NCI-H1092 treated with DMSO at 0.1 percent for 48 hours (cell line): ENCODE data around the gene ICOS.
"Not testable (repeated sequence)": the region's sequence is repeated elsewhere in the genome, so short reads cannot be mapped to it uniquely, and the experiment has no call there.

Experiments used
- DNase-seq: peaks from one replicate; lab custom pipeline; 2025; lab: John Stamatoyannopoulos, UW

Gene ICOS

DNA sequence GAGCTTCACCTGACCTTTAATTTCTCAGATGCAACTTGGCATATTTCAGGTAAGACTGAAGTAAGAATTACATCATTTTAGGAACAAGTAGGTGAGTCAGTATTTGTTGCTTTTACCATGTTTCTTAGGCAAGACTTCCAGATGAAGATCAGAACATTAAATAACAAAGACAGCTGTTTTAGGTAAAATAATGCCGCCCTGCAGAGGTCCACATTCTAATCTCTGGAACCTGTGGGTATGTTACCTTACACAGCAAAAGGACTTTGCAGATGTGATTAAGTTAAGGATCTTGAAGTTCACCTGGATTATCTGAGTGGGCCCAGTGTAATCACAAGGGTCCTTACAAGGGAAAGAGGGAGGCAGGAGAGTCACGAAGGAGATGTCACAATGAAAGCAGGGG, 39.3 kb downstream of the ICOS start:
- DNase-seq = no peak

DNA sequence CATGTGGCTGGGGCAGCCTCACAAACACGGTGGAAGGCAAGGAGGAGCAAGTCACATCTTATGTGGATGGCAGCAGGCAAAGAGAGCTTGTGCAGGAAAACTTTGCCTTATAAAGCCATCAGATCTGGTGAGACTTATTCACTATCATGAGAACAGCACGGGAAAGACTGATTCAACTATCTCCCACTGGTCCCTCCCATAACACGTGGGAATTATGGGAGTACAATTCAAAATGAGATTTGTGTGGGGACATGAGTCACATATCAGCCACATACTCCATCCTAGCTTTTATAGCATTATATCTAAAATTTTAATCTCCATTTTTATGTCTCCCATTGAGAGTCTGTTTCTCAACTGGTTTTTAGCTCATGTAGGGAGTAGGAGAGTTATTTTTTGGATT, 45.7 kb downstream of the ICOS start:
- DNase-seq = no peak

- no peak for DNase-seq
Measured at GRCh38 chr2:203983064-203983715, 46.6 kb downstream of the ICOS start.

DNA sequence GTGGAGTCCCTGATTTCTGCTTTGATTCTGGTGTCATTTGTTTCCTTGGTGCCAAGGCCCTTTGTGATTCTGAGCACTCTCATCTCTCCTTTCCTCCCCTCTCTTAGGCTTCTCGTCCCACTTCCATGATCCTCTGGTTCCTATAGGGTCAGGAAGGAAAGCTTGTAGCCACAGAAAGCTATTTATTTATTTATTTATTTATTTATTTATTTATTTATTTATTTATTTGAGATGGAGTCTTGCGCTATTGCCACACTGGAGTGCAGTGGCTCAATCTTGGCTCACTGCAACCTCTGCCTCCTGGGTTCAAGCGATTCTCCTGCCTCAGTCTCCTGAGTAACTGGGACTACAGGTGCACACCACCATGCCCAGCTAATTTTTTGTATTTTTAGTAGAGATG, 49.4 kb downstream of the ICOS start:
- not testable (repeated sequence) for DNase-seq

GRCh38 chr2:203987959-203988358, 51.4 kb downstream of the ICOS start:
- no peak for DNase-seq

DNA sequence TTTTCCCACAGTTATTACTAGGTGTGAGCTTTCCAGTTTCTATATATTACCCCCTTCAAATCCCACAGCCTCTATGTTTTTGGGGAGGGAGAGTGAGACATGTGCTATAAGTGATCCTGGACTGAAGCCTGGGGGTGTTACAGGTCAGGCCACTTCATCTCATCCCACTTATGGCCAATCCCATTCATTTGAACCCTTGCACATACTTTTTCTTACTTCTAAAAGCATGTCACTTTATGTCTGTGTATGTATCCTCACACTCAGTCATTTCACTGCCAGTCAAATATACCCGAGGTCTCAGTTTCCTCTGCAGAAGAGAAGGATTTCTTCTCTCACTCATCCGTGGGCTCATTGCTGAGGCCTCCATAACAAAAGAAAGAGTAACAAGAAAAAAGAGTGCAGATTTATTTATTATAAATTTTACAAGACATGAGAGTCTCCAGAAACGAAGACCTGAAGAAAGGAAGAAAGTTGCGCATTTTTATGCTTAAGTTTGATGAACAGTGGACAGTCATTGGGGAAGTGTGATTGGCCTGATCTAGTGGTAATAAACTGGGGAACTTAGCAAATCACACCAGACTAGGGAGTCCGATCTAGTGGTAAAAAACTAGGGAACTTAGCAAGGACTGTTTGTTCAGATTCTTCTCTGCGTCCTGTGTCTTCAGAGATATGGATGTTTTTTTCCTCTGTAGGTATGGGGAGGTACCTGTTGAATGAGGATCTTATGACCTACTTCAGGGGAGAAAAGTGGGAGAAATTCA, 52.1 kb downstream of the ICOS start:
- no peak for DNase-seq

GRCh38 chr2:203989521-203989920, 53.0 kb downstream of the ICOS start:
- DNase-seq = no peak

GRCh38 chr2:203992509-203992908, 55.9 kb downstream of the ICOS start:
- no peak for DNase-seq

- DNase-seq = no peak
Measured at GRCh38 chr2:203993011-203993410, 56.4 kb downstream of the ICOS start.

- DNase-seq = no peak
Measured at GRCh38 chr2:203993560-203993959, 57.0 kb downstream of the ICOS start.

GRCh38 chr2:203994735-203995134, 58.2 kb downstream of the ICOS start:
- no peak for DNase-seq

- no peak for DNase-seq
Measured at GRCh38 chr2:203996692-203997091, 60.1 kb downstream of the ICOS start.

DNA sequence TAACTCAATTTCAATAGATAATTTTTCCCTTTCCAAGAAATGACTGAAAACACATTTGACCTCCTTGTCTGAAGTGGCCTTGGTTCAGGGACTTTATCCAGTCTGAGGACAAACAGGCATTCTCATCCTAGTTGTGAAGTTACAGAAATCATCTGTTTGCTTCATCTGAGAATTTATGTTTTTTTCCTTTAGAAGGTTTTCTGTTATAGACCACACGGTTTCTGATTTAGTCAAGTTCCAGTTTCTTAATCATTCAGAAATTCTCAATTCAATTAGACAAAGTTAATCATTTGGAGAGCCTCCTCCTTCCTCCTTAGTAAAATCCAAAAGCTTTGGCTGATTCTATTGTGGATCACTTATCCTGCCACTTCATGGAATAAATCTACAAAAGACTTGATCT, 60.9 kb downstream of the ICOS start:
- no peak for DNase-seq

DNA sequence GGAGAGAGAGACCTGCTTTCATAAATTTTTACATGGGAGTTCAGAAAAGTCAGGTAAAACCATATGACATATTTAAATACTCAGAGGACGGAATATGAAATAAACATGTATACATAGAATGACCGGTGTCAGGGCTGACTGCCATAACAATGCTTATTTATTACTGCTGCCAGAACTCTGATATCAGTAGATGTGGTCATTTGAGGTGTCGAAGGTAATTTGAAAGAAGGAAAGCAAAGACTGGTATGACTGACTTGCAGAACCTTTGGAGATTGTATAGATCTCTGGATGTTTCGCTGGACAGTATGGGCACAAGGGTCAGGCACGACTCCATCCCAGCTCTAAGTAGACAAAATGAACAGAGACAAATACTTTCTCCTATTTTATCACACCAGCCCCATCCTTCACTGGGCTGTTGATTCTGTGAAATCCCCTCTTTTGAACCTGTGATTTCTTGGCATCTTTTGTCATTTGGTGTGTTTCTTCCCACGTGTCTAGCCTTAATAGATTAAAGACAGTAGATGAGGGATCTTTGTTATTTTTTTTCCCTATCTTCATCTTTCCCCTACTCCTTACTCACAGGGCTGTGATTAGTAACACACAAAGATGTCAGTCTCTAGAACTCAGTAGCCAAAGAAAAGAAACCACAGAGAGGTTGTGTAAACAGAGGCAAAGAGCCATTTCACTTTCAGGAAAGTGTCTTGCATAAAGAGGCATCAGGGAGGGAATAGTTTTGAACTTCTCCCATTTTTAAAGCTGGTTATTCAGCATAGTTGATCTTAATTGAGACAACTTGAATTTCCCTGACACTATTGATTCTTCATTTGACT, 61.6 kb downstream of the ICOS start:
- DNase-seq = no peak

DNA sequence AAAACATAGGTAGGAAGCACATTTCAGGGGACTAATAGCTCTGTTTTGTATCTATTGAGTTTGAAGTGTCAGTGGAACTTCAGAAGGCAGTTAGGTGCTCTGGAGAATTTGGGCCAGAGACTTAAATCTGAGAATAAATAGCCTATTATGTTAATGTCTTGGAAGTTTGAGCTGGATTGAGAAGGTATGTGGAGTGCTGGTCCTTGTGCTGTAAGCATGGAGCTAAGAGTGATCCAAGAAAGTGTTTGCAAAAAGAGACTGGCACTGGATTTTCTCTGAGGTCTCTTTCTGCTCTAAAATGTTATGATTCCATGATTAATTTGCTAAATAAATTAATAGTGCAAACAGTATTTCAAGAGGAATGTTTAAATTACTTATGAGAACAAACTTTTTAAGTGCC, 63.3 kb downstream of the ICOS start:
- no peak for DNase-seq

GRCh38 chr2:204000446-204000845, 63.9 kb downstream of the ICOS start:
- no peak for DNase-seq

- no peak for DNase-seq
Measured at GRCh38 chr2:204003276-204003990, 66.9 kb downstream of the ICOS start.

- DNase-seq = no peak
Measured at GRCh38 chr2:204004912-204005311, 68.3 kb downstream of the ICOS start.

DNA sequence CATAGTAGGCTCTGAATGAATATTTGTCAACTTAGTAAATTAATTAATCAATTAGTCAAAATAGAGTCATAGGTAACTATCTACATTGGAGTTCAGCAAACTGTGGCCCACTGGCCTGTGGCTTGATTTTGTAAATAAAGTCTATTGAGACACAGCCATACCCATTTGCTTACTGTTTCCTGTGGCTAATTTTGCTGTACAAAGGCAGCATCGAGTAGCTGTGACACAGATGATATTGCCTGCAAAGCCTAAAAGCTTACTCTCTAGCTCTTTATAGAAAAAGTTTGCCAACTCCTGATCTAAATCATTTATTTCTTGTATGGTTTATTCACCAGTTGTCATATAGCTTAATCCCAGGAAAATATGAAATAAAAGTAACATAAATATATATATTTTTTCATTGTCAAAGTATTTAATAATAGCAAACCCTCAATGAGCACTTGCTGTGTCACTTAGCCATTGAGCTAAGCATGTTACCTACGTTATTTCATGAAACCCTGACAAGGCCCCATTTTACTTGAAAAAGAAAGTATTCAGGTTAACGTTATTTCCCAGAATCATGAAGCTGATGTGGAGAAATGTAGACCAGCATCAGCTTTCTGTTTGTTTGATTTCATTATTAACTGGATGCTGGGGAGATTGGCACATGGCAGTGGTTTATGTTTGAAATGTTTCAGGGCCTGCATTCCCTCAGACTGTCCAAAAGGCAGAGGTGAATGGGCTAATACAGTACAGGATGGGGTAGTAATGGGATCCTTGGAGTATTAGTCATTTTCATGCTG, 69.6 kb downstream of the ICOS start:
- no peak for DNase-seq

DNA sequence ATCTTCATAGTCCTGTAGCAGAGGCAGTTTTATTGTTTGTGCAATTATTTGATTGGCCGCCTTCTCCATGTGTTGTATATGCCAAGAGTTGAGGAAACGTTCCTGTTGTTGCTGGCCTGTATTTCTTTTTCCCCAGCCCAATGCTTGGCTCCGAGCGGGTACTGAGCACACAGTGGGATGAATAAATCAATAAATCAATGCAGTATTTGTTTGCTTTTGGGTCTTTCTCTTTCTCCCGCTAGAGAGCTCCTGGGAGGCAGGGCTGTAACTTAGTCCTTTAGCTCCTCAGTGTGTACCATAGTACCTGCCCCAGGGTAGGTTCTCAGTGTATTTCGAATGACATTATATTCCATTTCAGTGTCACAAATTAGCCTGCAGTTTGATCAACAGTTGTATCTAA, 71.8 kb downstream of the ICOS start:
- no peak for DNase-seq
